Activated naive CD8-positive, alpha-beta T cell treated with anti-CD3 and anti-CD28 coated beads, Interleukin-2, amount 10 ng/mL, durations not matched to agents 7 days and 5 days (primary cell): ENCODE data around the gene ZSCAN2. TPM values are rescaled to one million over a fixed set of nuclear protein-coding genes. Genes with fewer than 3 reads are reported as not detected.

Source experiments
- ATAC-seq: fragments of 150-1000 bp; cut with Tn5 transposase; one replicate; pipeline ENCODE4 v1.10.0; 2021; ENCODE audit warnings: low read depth, moderate library complexity
- POLR2A ChIA-PET: fragments of 350-600 bp; sonication (Branson Sonifier 250); formaldehyde crosslinking; loops from one replicate; lab custom pipeline; 2021; ENCODE audit warnings: antibody characterized with exemption; lab: Charles Lee
- DNase-seq: peaks from one replicate; pipeline ENCODE4 v3.0.0; 2021
- H3K27ac Mint-ChIP-seq: one replicate; pipeline ENCODE4 v1.8.0; 2022; ENCODE audit warnings: mild to moderate bottlenecking, mixed read lengths
- H3K27me3 Mint-ChIP-seq: one replicate; pipeline ENCODE4 v1.8.0; 2022; ENCODE audit warnings: mild to moderate bottlenecking, moderate library complexity, mixed read lengths
- H3K36me3 Mint-ChIP-seq: one replicate; pipeline ENCODE4 v1.8.0; 2021; ENCODE audit warnings: mild to moderate bottlenecking, mixed read lengths
- H3K4me1 Mint-ChIP-seq: one replicate; pipeline ENCODE4 v1.8.0; 2021; ENCODE audit warnings: mixed read lengths
- H3K4me3 Mint-ChIP-seq: one replicate; pipeline ENCODE4 v1.8.0; 2022; ENCODE audit warnings: mild to moderate bottlenecking, moderate library complexity, mixed read lengths
- H3K9me3 Mint-ChIP-seq: one replicate; pipeline ENCODE4 v1.8.0; 2021; ENCODE audit warnings: mixed read lengths
- total RNA-seq, 2 experiments: library from RNA; stranded (reverse); gene quantifications; one replicate each; pipeline ENCODE4 v1.2.3, GENCODE V29; 2021

ZSCAN2 gene
- total RNA-seq, 2 experiments from 2014 or later = 9.6 to 10.9 TPM

GRCh38 chr15:84653584-84653909 lies 52.7 kb downstream of the ZSCAN2 start:
- ATAC-seq (no peak), DNase-seq (no peak)
- Mint-ChIP-seq H3K27me3 (no peaks in the 10 kb centered on the region), H3K9me3 (no peaks in the 10 kb centered on the region), H3K4me3 (peak overlapping the region; percentile 100), H3K36me3 (peaks cover 16% of the 10 kb centered on the region), H3K27ac (peak overlapping the region; percentile 94), H3K4me1 (peaks cover 27% of the 10 kb centered on the region)
- POLR2A ChIA-PET = interaction anchor here (1.0 to 3.3 kb wide), 10 partner anchors 16 to 447 kb away, joined by 3 to 15 read pairs (median 6); partner anchors contain the start of gene SEC11A

DNA sequence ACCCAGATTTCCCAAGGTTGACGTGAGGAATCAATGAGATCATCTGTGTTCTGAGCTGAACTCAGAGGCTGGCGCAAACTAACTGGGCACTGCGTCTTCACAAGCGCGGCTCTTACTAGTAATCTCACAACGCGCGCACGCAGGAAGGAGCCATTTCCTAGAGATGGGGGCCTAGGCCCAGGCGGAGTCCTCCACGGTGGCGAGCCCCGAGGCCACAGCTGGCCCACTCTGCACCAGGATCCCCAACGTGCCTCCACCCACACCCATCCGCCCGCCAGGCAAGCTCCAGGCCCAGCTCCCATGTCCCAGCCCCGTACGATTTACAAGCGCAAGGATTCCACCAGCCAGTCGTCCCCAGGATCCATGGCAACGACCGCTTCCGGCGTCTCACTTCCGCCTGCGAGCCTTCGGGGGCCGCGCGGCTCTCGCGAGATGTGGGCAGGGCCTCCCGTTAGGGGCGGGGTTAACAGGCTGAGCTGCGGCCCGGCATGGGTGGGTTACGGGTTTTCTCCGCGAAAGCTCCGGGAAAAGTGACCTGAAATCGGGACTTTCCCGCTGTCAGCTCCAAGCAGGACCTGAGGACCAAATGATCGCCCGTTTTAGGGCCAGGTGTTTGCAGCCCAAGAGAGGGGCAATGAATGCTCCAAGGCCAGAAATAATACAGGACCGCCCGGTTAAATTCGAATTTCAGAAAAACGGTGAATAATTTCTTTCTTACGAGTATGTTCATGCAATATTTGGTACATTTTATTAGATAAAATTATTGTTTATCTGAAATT lies 53.3 kb downstream of the ZSCAN2 start, which contains the start of gene WDR73:
Gene WDR73 (minus strand): TSS at position 374 of the 779 bp plus-strand sequence. CDS start 9 bp downstream, at position 365.
- Mint-ChIP-seq H3K27me3 (no peaks in the 10 kb centered on the region), H3K4me1 (peaks cover 24% of the 10 kb centered on the region), H3K4me3 (peak within 1 kb of the TSS; percentile 100), H3K9me3 (no peaks in the 10 kb centered on the region), H3K36me3 (peaks cover 13% of the 10 kb centered on the region), H3K27ac (peak within 1 kb of the TSS; percentile 94)
- peak; percentile 99 for DNase-seq
- POLR2A ChIA-PET = interaction anchor here (0.6 to 3.3 kb wide), 12 partner anchors 17 to 447 kb away, joined by 3 to 15 read pairs (median 6); partner anchors contain the start of gene SEC11A
- ATAC-seq = peak; percentile 70

- peaks cover 24% of the 10 kb centered on the region for H3K4me1 Mint-ChIP-seq
- peaks cover 12% of the 10 kb centered on the region for H3K36me3 Mint-ChIP-seq
- POLR2A ChIA-PET = interaction anchor here (0.6 to 3.3 kb wide), 16 partner anchors 17 to 446 kb away, joined by 3 to 15 read pairs (median 5); partner anchors contain the start of gene SEC11A
- H3K9me3 Mint-ChIP-seq = no peaks in the 10 kb centered on the region
- ATAC-seq (peak; percentile 32), DNase-seq (peak; percentile 73)
- peak overlapping the region; percentile 100 for H3K4me3 Mint-ChIP-seq
- H3K27me3 Mint-ChIP-seq = no peaks in the 10 kb centered on the region
- peak overlapping the region; percentile 94 for H3K27ac Mint-ChIP-seq
Observed at GRCh38 chr15:84654689-84655453, 54.1 kb downstream of the ZSCAN2 start.

- Mint-ChIP-seq H3K9me3 (no peaks in the 10 kb centered on the region), H3K4me3 (peak overlapping the region; percentile 80), H3K4me1 (peaks cover 22% of the 10 kb centered on the region), H3K27ac (peak overlapping the region; percentile 45), H3K36me3 (peaks cover 8% of the 10 kb centered on the region), H3K27me3 (no peaks in the 10 kb centered on the region)
- DNase-seq (no peak), ATAC-seq (no peak)
- POLR2A ChIA-PET = interaction anchor here (1.7 to 2.3 kb wide), 2 partner anchors 78 to 91 kb away, joined by 5 to 8 read pairs; no protein-coding TSS in a partner anchor
Observed at GRCh38 chr15:84656972-84657371, 56.2 kb downstream of the ZSCAN2 start.

- Mint-ChIP-seq H3K27me3 (no peaks in the 10 kb centered on the region), H3K36me3 (peaks cover 4% of the 10 kb centered on the region), H3K4me3 (peak overlapping the region; percentile 80), H3K27ac (peak overlapping the region; percentile 45), H3K4me1 (peaks cover 17% of the 10 kb centered on the region), H3K9me3 (no peaks in the 10 kb centered on the region)
- POLR2A ChIA-PET = interaction anchor here (1.7 kb wide), 1 partner anchor 58 kb away, joined by 10 read pairs; the partner anchor contains the start of gene SEC11A
- no peak for DNase-seq
- ATAC-seq = no peak
Observed at GRCh38 chr15:84657748-84658079, 56.9 kb downstream of the ZSCAN2 start.

GRCh38 chr15:84658080-84658787 lies 57.4 kb downstream of the ZSCAN2 start, which contains the start of gene NMB:
Gene NMB (minus strand): TSS chr15:84658199. CDS start chr15:84658152, 47 bp downstream.
- H3K27me3 Mint-ChIP-seq = no peaks in the 10 kb centered on the region
- H3K36me3 Mint-ChIP-seq = peaks cover 4% of the 10 kb centered on the region
- H3K4me1 Mint-ChIP-seq = peaks cover 14% of the 10 kb centered on the region
- DNase-seq = peak; percentile 86
- peak within 1 kb of the TSS; percentile 73 for H3K27ac Mint-ChIP-seq
- H3K4me3 Mint-ChIP-seq = peak within 1 kb of the TSS; percentile 80
- ATAC-seq = peak; percentile 71
- POLR2A ChIA-PET = interaction anchor here (0.9 to 2.0 kb wide), 5 partner anchors 26 to 89 kb away, joined by 3 to 17 read pairs (median 4); partner anchors contain the start of gene SEC11A
- no peaks in the 10 kb centered on the region for H3K9me3 Mint-ChIP-seq

GRCh38 chr15:84658788-84659411 lies 58.1 kb downstream of the ZSCAN2 start:
- Mint-ChIP-seq H3K9me3 (no peaks in the 10 kb centered on the region), H3K36me3 (peaks cover 4% of the 10 kb centered on the region), H3K4me3 (peak overlapping the region; percentile 75), H3K27ac (peak overlapping the region; percentile 73), H3K27me3 (no peaks in the 10 kb centered on the region), H3K4me1 (peaks cover 12% of the 10 kb centered on the region)
- DNase-seq (no peak), ATAC-seq (no peak)
- POLR2A ChIA-PET = interaction anchor here (0.9 to 2.0 kb wide), 5 partner anchors 27 to 89 kb away, joined by 3 to 17 read pairs (median 4); partner anchors contain the start of gene SEC11A

- Mint-ChIP-seq H3K36me3 (peaks cover 7% of the 10 kb centered on the region), H3K27ac (no peak overlapping the region), H3K27me3 (no peaks in the 10 kb centered on the region), H3K4me1 (peaks cover 8% of the 10 kb centered on the region), H3K4me3 (no peak overlapping the region), H3K9me3 (no peaks in the 10 kb centered on the region)
- POLR2A ChIA-PET = interaction anchor here (1.0 to 2.0 kb wide), 2 partner anchors 11 to 75 kb away, joined by 4 to 17 read pairs; no protein-coding TSS in a partner anchor
- DNase-seq = no peak
- no peak for ATAC-seq
Observed at GRCh38 chr15:84659904-84660781, 59.3 kb downstream of the ZSCAN2 start.

- POLR2A ChIA-PET = interaction anchor here (0.7 to 1.0 kb wide), 3 partner anchors 10 to 1710 kb away, joined by 3 to 4 read pairs (median 4); no protein-coding TSS in a partner anchor
- Mint-ChIP-seq H3K27me3 (no peaks in the 10 kb centered on the region), H3K9me3 (no peaks in the 10 kb centered on the region), H3K36me3 (peaks cover 11% of the 10 kb centered on the region), H3K27ac (no peak overlapping the region), H3K4me3 (no peak overlapping the region), H3K4me1 (peaks cover 8% of the 10 kb centered on the region)
- ATAC-seq (no peak), DNase-seq (no peak)
Observed at GRCh38 chr15:84661001-84661400, 60.2 kb downstream of the ZSCAN2 start.

GRCh38 chr15:84666373-84666772 lies 65.6 kb downstream of the ZSCAN2 start:
- H3K4me3 Mint-ChIP-seq = no peak overlapping the region
- POLR2A ChIA-PET = interaction anchor here (0.9 kb wide), 1 partner anchor 51 kb away, joined by 6 read pairs; no protein-coding TSS in a partner anchor
- H3K27me3 Mint-ChIP-seq = no peaks in the 10 kb centered on the region
- ATAC-seq = no peak
- H3K4me1 Mint-ChIP-seq = peaks cover 2% of the 10 kb centered on the region
- no peak for DNase-seq
- H3K36me3 Mint-ChIP-seq = peaks cover 28% of the 10 kb centered on the region
- peak overlapping the region; percentile 40 for H3K27ac Mint-ChIP-seq
- H3K9me3 Mint-ChIP-seq = no peaks in the 10 kb centered on the region

DNA sequence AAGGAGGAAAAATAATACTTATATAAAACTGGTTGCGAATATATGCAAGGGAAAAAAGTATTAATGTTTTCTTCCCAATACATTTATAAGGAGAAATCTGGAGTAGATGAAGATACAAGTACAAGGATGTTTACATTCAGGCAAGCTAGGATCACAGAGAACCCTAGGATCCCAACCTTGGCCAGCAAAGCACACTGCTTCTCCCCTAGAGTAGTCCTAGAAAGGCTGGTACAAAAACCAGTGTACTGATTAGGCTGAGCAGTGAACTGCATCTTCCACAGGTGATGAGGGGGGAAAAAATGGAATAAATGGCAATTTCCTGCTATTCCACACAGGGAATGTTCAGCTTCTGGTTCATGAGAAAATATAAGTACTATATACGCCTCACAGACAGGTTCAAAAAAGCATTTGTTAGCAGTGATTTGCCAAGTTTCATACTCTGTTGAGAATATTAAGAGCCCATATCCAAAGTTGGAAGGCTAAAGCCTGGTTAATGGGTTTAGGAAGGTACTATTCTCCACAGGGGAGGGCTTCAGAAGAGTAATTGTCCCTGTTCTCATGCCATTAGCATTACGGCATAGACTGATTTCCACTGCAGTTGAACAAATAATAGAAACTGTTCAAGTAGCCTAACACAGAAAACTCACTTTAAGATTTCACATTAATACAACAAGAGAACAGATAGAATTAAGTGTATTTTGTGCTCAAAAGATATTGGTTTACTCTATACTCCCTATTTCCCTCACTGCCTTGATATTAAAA lies 67.6 kb downstream of the ZSCAN2 start:
- ATAC-seq (no peak), DNase-seq (no peak)
- H3K36me3 Mint-ChIP-seq = peaks cover 29% of the 10 kb centered on the region
- H3K27me3 Mint-ChIP-seq = no peaks in the 10 kb centered on the region
- H3K4me3 Mint-ChIP-seq = no peak overlapping the region
- H3K27ac Mint-ChIP-seq = no peak overlapping the region
- H3K9me3 Mint-ChIP-seq = no peaks in the 10 kb centered on the region
- POLR2A ChIA-PET = interaction anchor here (0.6 kb wide), 1 partner anchor 24 kb away, joined by 3 read pairs; no protein-coding TSS in a partner anchor
- H3K4me1 Mint-ChIP-seq = peaks cover 5% of the 10 kb centered on the region
